ENCODE results near the gene CENATAC. TPM values are rescaled to one million over a fixed set of nuclear protein-coding genes. Genes with fewer than 3 reads are reported as not detected.

CENATAC gene, protein sequence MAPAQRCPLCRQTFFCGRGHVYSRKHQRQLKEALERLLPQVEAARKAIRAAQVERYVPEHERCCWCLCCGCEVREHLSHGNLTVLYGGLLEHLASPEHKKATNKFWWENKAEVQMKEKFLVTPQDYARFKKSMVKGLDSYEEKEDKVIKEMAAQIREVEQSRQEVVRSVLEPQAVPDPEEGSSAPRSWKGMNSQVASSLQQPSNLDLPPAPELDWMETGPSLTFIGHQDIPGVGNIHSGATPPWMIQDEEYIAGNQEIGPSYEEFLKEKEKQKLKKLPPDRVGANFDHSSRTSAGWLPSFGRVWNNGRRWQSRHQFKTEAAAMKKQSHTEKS
- 82.9 TPM for total RNA-seq

DNA sequence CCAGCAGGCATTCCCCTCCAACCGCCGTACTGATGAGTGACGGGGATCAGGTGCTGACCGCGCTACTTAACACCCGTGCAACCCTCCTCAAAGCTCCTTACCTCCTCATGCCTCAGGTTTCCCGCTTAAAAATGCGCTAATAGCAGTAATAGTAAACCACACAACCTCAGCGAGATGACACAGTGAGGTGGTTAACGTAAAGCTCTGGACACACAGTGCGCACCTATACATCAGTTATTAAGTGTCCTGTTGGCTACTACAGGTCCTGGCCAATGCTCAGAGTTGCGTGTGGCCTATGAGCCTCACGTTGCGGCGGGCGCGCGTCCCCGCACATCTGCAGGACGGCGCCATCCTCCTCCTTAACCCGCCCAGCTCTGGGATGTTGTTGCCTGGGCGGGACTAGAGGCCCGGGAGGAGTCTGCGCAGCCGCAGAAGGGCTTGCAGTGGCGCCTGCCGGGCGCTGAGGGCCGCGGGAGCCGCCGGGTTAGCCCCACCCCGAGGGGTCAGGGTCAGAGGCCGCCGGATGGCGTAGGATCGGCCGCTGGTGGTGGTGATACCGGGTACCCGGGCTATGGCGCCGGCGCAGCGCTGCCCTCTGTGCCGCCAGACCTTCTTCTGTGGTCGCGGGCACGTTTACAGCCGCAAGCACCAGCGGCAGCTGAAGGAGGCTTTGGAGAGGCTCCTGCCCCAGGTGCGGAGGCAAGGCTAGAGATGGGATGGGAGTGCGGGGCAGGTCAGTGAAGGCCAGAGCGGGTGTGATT lies at the start of gene CENATAC:
TSS of gene CENATAC (plus strand) at position 512 of the 761 bp plus-strand sequence. CDS start at position 572, 60 bp downstream.

DNA sequence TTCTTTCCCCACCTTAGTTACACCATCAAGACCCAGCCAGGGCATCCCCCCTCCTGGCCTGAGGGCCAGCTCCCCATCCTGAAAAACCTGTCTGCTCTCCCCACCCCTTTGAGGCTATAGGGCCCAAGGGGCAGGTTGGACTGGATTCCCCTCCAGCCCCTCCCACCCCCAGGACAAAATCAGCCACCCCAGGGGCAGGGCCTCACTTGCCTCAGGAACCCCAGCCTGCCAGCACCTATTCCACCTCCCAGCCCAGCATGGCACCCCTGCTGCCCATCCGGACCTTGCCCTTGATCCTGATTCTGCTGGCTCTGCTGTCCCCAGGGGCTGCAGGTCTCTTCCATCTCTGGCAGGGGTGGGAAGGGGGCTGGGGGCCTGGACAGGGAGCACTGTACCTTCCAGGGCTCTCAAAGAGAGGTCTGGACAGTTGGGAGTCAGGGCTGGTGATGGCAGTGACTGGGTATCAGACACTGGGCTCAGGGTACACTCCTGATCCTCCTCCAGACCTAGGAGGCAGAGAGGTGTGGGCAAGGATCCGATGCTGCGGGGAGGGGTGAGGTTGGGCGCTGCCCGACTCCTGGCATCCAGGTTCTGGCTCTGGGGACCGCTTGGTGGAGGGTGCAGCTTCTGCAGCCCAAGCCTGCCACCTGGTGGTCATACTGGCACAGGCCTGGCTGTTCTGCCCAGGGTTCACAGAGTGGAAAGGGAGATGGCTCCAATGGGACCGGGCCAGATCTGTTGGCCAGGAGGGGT lies 41.7 kb upstream of the CENATAC start, which contains the start of gene UPK2:
TSS of gene UPK2 (plus strand) at position 205 of the 753 bp plus-strand sequence. CDS start at position 258, 53 bp downstream.

DNA sequence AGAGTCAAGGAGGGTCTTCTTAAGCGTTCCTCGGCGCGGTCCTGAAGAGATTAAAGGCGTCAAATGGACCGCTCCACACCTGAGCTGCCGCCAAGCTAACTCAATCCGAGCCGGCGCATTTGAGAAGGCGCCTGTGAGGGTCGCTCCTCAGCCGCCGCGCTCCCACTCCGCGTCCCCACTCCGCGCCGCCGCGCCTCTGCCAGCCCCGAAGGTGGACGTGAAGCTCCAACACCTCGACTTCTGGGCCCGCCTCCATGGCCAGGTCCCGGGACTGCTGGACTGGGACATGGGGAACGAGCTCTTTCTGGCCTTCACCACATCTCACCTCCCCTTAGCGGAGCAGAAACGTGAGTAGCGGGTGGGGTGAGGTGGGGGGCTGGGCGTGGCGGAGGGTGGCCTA lies 26.3 kb upstream of the CENATAC start, which contains the start of gene FOXR1:
TSS of gene FOXR1 (plus strand) at position 116 of the 400 bp plus-strand sequence. CDS start at position 287, 171 bp downstream.

DNA sequence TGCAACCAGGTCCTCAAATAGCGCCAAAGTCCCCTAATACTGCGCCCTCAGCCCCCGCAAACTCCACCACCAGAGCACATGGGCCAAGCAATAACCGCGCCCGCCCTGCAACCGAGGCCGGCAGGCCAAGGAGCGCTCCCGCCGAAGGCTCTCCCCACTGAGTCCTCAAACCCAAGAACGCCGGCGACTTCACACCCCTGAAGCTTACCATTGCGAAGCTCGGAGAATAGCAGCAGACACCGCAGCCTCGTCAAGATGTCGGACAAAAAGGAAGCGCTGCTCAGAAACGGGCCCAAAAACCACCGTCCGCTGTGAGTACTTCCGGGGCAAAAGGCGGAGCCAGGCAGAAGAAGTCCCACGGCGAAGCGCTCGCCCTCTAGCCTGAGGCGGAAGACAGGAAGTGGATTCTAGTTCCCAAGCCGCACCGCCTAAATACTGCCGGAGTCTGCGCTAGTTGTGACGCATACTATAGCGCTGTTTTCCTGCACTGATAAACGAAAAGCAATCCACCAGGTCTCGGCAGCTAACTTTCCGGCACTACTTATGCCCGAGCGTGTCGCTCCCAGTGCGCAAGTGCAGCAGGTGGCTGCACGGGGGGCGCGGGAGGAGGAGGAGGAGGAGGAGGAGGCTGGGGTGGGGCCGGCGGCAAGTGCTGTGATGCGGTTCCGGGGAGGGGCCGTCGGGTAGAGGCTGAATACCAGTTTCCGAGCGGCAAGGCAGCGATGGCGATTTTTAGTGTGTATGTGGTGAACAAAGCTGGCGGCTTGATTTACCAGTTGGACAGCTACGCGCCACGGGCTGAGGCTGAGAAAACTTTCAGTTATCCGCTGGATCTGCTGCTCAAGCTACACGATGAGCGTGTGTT lies 20.4 kb downstream of the CENATAC start, which contains the start of the genes RPS25 and TRAPPC4:
TSS of gene RPS25 (minus strand) at position 270 of the 865 bp plus-strand sequence. CDS start at position 211, 59 bp downstream.
TSS of gene TRAPPC4 (plus strand) at position 693 of the 865 bp plus-strand sequence. CDS start at position 723, 30 bp downstream.

DNA sequence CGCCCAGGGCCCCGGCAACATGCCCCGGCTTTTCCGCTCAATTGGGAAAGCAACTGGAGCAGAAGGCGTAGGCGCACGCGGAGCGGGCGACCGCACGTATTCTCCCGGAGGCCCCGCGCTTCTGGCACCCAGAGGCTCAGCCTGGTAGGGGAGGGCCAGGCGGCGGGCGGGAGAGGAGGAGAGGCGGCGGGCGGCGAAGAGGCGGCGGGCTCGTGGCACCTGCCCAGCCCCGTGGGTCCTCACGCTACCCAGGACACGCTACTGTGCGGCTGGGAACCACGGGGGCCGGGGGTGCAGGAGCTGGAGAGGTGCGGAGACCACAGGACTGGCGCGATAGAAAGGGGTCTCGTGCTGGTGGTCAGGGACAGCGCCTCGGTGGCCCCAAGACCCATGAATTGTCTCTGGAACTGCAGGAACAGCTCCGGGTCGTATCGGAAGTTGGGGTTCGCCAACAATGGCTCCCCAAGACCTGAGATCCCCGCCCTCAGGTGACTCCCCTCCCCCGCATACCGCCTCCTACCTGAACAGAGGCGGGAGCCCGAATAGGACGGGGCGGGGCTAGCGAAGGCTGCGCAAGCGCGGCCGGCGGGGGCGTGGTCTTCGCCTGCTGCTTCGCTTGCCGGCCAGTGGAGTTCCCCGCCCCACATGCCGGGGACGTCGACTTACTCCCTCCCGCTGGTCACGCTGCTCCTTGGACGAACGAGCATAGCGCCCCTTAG lies 32.5 kb downstream of the CENATAC start, which contains the start of gene SLC37A4:
TSS of gene SLC37A4 (minus strand) at position 549 of the 719 bp plus-strand sequence.

DNA sequence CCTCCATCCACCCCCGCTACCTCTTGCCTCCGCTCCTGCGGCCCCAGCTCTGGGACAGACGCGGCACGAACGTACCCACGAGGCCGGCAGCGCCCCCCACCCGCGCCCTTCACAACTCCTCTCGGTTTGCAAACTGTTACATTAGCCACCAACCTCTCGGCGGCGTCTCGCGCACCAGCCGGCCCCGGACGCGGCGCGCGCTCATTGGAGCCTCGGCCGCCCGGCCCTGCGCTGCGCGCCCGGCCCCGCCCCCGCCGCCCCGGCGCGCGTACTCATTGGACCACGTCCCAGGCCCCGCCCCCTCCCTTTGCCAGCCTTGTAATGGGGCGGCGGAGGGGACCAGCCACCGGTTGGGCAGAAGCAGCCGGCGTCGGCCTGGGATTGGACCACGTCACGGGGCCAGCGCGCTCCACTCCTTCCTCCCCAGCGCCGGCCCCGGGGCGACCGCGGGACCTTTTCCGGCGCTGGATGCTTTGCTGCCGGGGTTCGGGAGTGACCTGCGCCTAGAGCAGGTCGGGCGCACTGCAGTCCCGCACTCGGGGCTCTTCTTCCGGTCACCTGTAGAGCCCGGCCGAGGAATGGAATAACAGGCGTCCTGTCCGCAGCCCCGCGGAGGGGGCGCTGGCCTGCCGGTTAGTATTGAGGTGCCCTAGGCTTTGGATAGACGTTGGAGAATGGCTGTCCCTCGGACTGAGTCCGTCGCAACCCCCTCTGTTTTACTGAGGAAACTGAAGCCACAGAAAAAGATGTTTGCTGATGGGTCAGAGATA lies 59.2 kb downstream of the CENATAC start, which contains the start of gene HYOU1:
TSS of gene HYOU1 (minus strand) at position 206 of the 770 bp plus-strand sequence. CDS start 1,045 bp downstream, outside the sequence.

Small RNA genes within 50 kb of the gene (small RNA-seq; reads per million reads assigned to genes)
- gene AP003392.2 (ENCODE audit: low replicate concordance) (not detected), gene RF00017 (ENCODE audit: low replicate concordance) (not detected), gene RF00019 (ENCODE audit: low replicate concordance) (not detected)

Other genes starting within 250 kb of the CENATAC start
- 278 TPM for gene DDX6, start 207.0 kb upstream of the CENATAC start, total RNA-seq
- not detected for gene CXCR5, start 114.2 kb upstream of the CENATAC start, total RNA-seq
- gene BCL9L, start 72.2 kb upstream of the CENATAC start, total RNA-seq, result 20.7 TPM
- gene UPK2, start 41.8 kb upstream of the CENATAC start, total RNA-seq, result not detected
- not detected for gene FOXR1, start 26.4 kb upstream of the CENATAC start, total RNA-seq
- gene RPS25, start 20.2 kb downstream of the CENATAC start, total RNA-seq, result 1,127 TPM
- 76.1 TPM for gene TRAPPC4, start 20.6 kb downstream of the CENATAC start, total RNA-seq
- gene SLC37A4, start 32.7 kb downstream of the CENATAC start, total RNA-seq, result 15.0 TPM
- 40.1 TPM for gene HYOU1, start 59.1 kb downstream of the CENATAC start, total RNA-seq
- gene VPS11, start 69.7 kb downstream of the CENATAC start, total RNA-seq, result 35.1 TPM
- gene HMBS, start 86.7 kb downstream of the CENATAC start, total RNA-seq, result 8.1 TPM
- gene DPAGT1, start 103.7 kb downstream of the CENATAC start, total RNA-seq, result 11.6 TPM
- gene C2CD2L, start 109.2 kb downstream of the CENATAC start, total RNA-seq, result 12.2 TPM
- gene HINFP, start 123.4 kb downstream of the CENATAC start, total RNA-seq, result 41.9 TPM
- gene ABCG4, start 150.9 kb downstream of the CENATAC start, total RNA-seq, result 4.1 TPM
- gene NLRX1, start 170.6 kb downstream of the CENATAC start, total RNA-seq, result 2.8 TPM
- not detected for gene NHERF4, start 187.3 kb downstream of the CENATAC start, total RNA-seq
- gene CBL, start 208.2 kb downstream of the CENATAC start, total RNA-seq, result 25.0 TPM